22Rv1 (cell line): Measurements from ENCODE around the gene C22orf15.
A peak's percentile ranks its signal among the peaks of the same experiment; 100 is the strongest.

ENCODE experiments used
- H3K27ac ChIP-seq: fragments of 450-650 bp; 2 replicates; pipeline ENCODE4 v1.5.1; 2017
- CTCF ChIP-seq: fragments of 450-650 bp; IDR thresholded peaks from 2 replicates; pipeline ENCODE4 v1.5.1; 2017; ENCODE audit warnings: mild to moderate bottlenecking
- ZFX ChIP-seq: fragments of 450-650 bp; IDR thresholded peaks from 2 replicates; pipeline ENCODE4 v1.6.1; 2017; ENCODE audit warnings: antibody characterized with exemption, borderline replicate concordance

C22orf15 gene

GRCh38 chr22:23789638-23790037, 26.8 kb downstream of the C22orf15 start:
- TF ChIP-seq ZFX (no peak), CTCF (no peak)
- H3K27ac ChIP-seq, result peak overlapping the region; percentile 98; the same call in 1 of the 2 replicates

GRCh38 chr22:23790819-23791737, 28.3 kb downstream of the C22orf15 start:
- H3K27ac ChIP-seq, result no peak overlapping the region
- TF ChIP-seq CTCF (no peak), ZFX (no peak)

GRCh38 chr22:23791738-23792645, 29.2 kb downstream of the C22orf15 start:
- no peak overlapping the region for H3K27ac ChIP-seq
- TF ChIP-seq ZFX (no peak), CTCF (no peak)

GRCh38 chr22:23793326-23793725, 30.5 kb downstream of the C22orf15 start:
- H3K27ac ChIP-seq, result no peak overlapping the region
- TF ChIP-seq ZFX, result no peak
- no peak for TF ChIP-seq CTCF

GRCh38 chr22:23796461-23796860, 33.7 kb downstream of the C22orf15 start:
- TF ChIP-seq ZFX (no peak), CTCF (no peak)
- H3K27ac ChIP-seq, result no peak overlapping the region

- H3K27ac ChIP-seq, result no peak overlapping the region
- no peak for TF ChIP-seq CTCF
- TF ChIP-seq ZFX, result no peak
Observed at GRCh38 chr22:23800297-23801237, 37.8 kb downstream of the C22orf15 start.
